Measurements from ENCODE around the gene UCP2.

UCP2 gene

GRCh38 chr11:73974604-73975478, 7.8 kb downstream of the UCP2 start:
- Histone ChIP-seq H3K4me1 (no peaks in the 10 kb centered on the region), H3K4me3 (ENCODE audit: low read depth, low read length) (no peak overlapping the region), H3K9me3 (no peaks in the 10 kb centered on the region), H3K36me3 (peaks cover 48% of the 10 kb centered on the region), H3K27me3 (no peaks in the 10 kb centered on the region)
- no peak for DNase-seq
- TF ChIP-seq, protein P1, sequence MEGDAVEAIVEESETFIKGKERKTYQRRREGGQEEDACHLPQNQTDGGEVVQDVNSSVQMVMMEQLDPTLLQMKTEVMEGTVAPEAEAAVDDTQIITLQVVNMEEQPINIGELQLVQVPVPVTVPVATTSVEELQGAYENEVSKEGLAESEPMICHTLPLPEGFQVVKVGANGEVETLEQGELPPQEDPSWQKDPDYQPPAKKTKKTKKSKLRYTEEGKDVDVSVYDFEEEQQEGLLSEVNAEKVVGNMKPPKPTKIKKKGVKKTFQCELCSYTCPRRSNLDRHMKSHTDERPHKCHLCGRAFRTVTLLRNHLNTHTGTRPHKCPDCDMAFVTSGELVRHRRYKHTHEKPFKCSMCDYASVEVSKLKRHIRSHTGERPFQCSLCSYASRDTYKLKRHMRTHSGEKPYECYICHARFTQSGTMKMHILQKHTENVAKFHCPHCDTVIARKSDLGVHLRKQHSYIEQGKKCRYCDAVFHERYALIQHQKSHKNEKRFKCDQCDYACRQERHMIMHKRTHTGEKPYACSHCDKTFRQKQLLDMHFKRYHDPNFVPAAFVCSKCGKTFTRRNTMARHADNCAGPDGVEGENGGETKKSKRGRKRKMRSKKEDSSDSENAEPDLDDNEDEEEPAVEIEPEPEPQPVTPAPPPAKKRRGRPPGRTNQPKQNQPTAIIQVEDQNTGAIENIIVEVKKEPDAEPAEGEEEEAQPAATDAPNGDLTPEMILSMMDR (IDR thresholded peaks at IDR 0.05; ENCODE audit: low read depth, low read length): no peak

GRCh38 chr11:73972620-73973449, 9.8 kb downstream of the UCP2 start:
- Histone ChIP-seq H3K9me3 (no peaks in the 10 kb centered on the region), H3K4me1 (no peaks in the 10 kb centered on the region), H3K36me3 (peaks cover 34% of the 10 kb centered on the region), H3K27me3 (no peaks in the 10 kb centered on the region), H3K4me3 (ENCODE audit: low read depth, low read length) (no peak overlapping the region)
- no peak for DNase-seq
- TF ChIP-seq, protein P1 (IDR thresholded peaks at IDR 0.05; ENCODE audit: low read depth, low read length): no peak

DNA sequence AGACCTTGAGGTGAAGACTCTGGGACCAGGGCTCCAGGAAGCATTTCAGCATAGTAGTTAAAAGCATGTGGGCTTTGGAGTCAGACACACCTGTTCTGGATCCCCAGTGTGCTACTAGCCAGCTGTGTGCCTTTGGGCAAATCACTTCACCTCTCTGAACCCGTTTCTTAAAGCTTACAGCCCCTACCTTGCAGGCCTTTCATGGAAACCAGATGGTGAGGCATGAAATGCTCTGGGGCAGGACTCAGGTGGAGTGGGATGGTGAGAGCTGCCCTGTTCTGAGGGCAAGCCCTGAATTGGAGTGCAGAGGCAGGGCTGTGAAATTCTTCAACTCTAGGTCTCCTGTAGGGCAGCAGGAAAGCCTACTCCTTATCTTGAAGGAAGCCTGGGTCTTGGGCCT, 10.5 kb downstream of the UCP2 start:
- peaks cover 28% of the 10 kb centered on the region for H3K36me3 ChIP-seq
- H3K9me3 ChIP-seq: no peaks in the 10 kb centered on the region
- no peaks in the 10 kb centered on the region for H3K4me1 ChIP-seq
- TF ChIP-seq, protein P1 (IDR thresholded peaks at IDR 0.05; ENCODE audit: low read depth, low read length): no peak
- H3K4me3 ChIP-seq (ENCODE audit: low read depth, low read length): no peak overlapping the region
- H3K27me3 ChIP-seq: no peaks in the 10 kb centered on the region
- no peak for DNase-seq

DNA sequence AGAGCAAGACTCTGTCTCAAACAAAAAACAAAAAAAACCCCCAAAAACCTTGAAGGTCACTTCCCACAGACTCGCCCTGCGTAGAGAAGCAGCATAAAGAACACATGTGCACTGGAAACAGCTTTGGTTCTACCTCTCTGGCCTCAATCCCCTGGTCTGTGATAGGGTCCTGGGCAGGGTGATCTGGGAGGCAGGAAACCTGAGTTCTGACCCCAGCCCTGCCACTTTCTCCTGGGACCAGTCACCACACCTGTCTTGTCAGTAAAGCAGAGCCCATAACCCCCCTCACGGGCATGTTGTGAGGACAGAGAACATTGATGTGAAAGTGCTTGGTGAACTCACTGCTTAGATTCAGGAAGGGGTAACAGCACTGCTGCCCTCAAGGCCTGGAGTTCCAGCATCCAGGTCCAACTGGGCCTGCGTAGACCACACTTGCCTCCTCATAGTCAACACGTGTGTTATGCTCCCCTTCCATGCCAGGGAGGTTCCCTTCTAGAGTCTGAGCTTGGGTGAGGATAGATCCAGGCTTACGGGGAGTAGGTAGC, 11.4 kb downstream of the UCP2 start:
- no peak for DNase-seq
- Histone ChIP-seq H3K27me3 (no peaks in the 10 kb centered on the region), H3K36me3 (peaks cover 18% of the 10 kb centered on the region), H3K9me3 (no peaks in the 10 kb centered on the region), H3K4me3 (ENCODE audit: low read depth, low read length) (no peak overlapping the region), H3K4me1 (no peaks in the 10 kb centered on the region)
- TF ChIP-seq, protein P1 (IDR thresholded peaks at IDR 0.05; ENCODE audit: low read depth, low read length): no peak

- no peak overlapping the region for H3K4me3 ChIP-seq (ENCODE audit: low read depth, low read length)
- DNase-seq: peak; percentile 46
- H3K9me3 ChIP-seq: no peaks in the 10 kb centered on the region
- H3K36me3 ChIP-seq: peaks cover 9% of the 10 kb centered on the region; the same call in 1 of the 2 replicates
- TF ChIP-seq, protein P1 (IDR thresholded peaks at IDR 0.05; ENCODE audit: low read depth, low read length): no peak
- no peaks in the 10 kb centered on the region for H3K4me1 ChIP-seq
- H3K27me3 ChIP-seq: no peaks in the 10 kb centered on the region
Observed at GRCh38 chr11:73969991-73970800, 12.4 kb downstream of the UCP2 start.

All from BE2C (cell line).